Measurements from ENCODE around the gene HHAT. TPM values are rescaled to one million over a fixed set of nuclear protein-coding genes. Genes with fewer than 3 reads are reported as not detected.

Gene HHAT
- total RNA-seq, 1 donor from 2014 or later: 6.9 TPM

GRCh38 chr1:210469441-210469840 lies 140.7 kb downstream of the HHAT start:
- H3K4me3 Mint-ChIP-seq: no peak overlapping the region
- no peak for DNase-seq (ENCODE audit: low read depth, low spot score)
- no peak overlapping the region for H3K27ac Mint-ChIP-seq (ENCODE audit: unreplicated experiment)
- TF ChIP-seq, protein P1, sequence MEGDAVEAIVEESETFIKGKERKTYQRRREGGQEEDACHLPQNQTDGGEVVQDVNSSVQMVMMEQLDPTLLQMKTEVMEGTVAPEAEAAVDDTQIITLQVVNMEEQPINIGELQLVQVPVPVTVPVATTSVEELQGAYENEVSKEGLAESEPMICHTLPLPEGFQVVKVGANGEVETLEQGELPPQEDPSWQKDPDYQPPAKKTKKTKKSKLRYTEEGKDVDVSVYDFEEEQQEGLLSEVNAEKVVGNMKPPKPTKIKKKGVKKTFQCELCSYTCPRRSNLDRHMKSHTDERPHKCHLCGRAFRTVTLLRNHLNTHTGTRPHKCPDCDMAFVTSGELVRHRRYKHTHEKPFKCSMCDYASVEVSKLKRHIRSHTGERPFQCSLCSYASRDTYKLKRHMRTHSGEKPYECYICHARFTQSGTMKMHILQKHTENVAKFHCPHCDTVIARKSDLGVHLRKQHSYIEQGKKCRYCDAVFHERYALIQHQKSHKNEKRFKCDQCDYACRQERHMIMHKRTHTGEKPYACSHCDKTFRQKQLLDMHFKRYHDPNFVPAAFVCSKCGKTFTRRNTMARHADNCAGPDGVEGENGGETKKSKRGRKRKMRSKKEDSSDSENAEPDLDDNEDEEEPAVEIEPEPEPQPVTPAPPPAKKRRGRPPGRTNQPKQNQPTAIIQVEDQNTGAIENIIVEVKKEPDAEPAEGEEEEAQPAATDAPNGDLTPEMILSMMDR (conservative IDR thresholded peaks at IDR 0.05): no peak
- H3K27me3 Mint-ChIP-seq (ENCODE audit: low read depth): no peaks in the 10 kb centered on the region
- peaks cover 2% of the 10 kb centered on the region for H3K9me3 Mint-ChIP-seq
- no peaks in the 10 kb centered on the region for H3K4me1 Mint-ChIP-seq
- H3K36me3 Mint-ChIP-seq (ENCODE audit: low read depth): no peaks in the 10 kb centered on the region

- DNase-seq (ENCODE audit: low read depth, low spot score): no peak
- Mint-ChIP-seq H3K36me3 (ENCODE audit: low read depth) (no peaks in the 10 kb centered on the region), H3K27ac (ENCODE audit: unreplicated experiment) (no peak overlapping the region), H3K4me3 (no peak overlapping the region), H3K4me1 (no peaks in the 10 kb centered on the region), H3K27me3 (ENCODE audit: low read depth) (no peaks in the 10 kb centered on the region), H3K9me3 (no peaks in the 10 kb centered on the region)
- TF ChIP-seq, protein P1 (conservative IDR thresholded peaks at IDR 0.05): no peak
Measured at GRCh38 chr1:210475321-210475720, 146.6 kb downstream of the HHAT start.

DNA sequence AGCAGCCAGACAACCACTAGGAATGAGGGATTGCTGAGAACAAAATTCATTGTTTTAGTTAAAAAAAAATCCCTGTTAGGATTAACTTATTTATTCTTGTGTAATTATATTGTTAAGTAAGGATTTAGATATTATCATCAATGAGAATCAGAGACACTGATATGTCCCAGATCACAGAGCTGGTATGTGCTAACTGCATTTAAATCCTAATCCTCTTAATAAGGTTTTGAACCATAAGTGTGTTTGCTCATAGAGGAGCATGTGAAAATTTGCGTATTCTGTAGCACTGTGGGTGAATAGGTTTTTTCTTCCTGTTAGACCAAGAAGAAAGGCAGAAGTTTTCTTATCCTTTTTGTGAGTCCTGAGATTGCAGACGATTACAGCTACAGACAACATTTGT lies 147.1 kb downstream of the HHAT start:
- DNase-seq (ENCODE audit: low read depth, low spot score): no peak
- H3K4me3 Mint-ChIP-seq: no peak overlapping the region

DNA sequence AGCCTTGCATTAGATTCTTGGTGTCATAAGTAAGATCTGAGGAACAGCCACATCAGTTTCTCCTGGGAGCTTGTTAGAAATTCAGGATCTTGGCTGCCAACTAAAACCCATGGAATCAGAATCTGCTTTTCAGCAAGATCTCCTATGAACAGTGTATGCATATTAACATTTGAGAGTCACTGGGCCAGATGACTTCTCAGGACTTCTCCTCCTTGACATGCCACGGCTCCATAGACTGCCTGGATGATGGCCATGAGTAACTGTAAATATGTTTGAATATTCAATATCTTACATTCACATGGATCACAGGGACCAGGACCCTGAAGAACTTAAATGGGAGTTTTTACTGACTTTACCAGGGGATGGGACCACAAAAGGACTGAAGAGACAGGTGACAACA lies 148.0 kb downstream of the HHAT start:
- TF ChIP-seq, protein P1 (conservative IDR thresholded peaks at IDR 0.05): no peak
- no peaks in the 10 kb centered on the region for H3K9me3 Mint-ChIP-seq
- no peak overlapping the region for H3K4me3 Mint-ChIP-seq
- H3K4me1 Mint-ChIP-seq: peaks cover 3% of the 10 kb centered on the region
- no peaks in the 10 kb centered on the region for H3K36me3 Mint-ChIP-seq (ENCODE audit: low read depth)
- no peak overlapping the region for H3K27ac Mint-ChIP-seq (ENCODE audit: unreplicated experiment)
- no peaks in the 10 kb centered on the region for H3K27me3 Mint-ChIP-seq (ENCODE audit: low read depth)
- no peak for DNase-seq (ENCODE audit: low read depth, low spot score)

More for the DNA sequence above, 147.1 kb downstream of the HHAT start:
- Mint-ChIP-seq H3K9me3 (no peaks in the 10 kb centered on the region), H3K27me3 (ENCODE audit: low read depth) (no peaks in the 10 kb centered on the region), H3K27ac (ENCODE audit: unreplicated experiment) (no peak overlapping the region), H3K36me3 (ENCODE audit: low read depth) (no peaks in the 10 kb centered on the region), H3K4me1 (no peaks in the 10 kb centered on the region)
- TF ChIP-seq, protein P1 (conservative IDR thresholded peaks at IDR 0.05): no peak

DNA sequence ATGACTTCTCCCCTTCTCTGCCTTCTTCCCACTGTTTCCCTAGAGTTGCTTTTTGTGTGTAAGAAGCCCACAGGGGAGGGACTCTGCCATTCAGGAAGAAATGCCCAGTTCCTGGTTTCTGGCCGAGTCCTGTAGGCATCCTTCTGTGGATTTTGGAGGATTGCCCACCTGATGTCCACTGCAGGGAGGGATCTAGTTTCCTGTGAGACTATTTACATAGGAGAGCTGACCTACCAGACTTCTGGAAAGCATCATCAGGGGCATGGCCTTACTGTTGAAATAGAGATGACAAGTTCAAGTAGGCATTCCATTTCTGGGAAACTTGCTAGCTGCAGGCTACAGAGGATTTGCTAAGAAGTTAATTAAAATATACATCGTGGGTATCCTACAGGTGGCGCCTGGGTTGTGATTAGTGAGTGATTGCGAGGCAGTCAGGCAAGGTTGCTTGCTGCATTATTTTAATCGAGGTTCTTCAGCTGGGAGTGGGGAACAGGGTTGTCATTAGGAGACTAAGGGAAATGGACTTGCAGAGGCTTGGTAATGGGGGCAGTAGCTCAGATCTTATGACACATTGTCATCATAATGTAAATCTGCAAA lies 148.7 kb downstream of the HHAT start:
- Mint-ChIP-seq H3K4me3 (no peak overlapping the region), H3K4me1 (peaks cover 10% of the 10 kb centered on the region), H3K9me3 (no peaks in the 10 kb centered on the region), H3K36me3 (ENCODE audit: low read depth) (no peaks in the 10 kb centered on the region), H3K27ac (ENCODE audit: unreplicated experiment) (no peak overlapping the region), H3K27me3 (ENCODE audit: low read depth) (no peaks in the 10 kb centered on the region)
- TF ChIP-seq, protein P1 (conservative IDR thresholded peaks at IDR 0.05): no peak
- no peak for DNase-seq (ENCODE audit: low read depth, low spot score)

Data from neural crest cell (in vitro differentiated cells).